Fibroblast of the aortic adventitia (primary cell): ENCODE results near the gene HAND2. TPM values are rescaled to one million over a fixed set of nuclear protein-coding genes. Genes with fewer than 3 reads are reported as not detected.
A peak's percentile ranks its signal among the peaks of the same experiment; 100 is the strongest.

Experiments
- DNase-seq: peaks from one replicate; pipeline ENCODE4 v3.0.0-alpha.2; 2010; ENCODE audit warnings: low read depth
- H3K4me3 ChIP-seq: 2 replicates; pipeline ENCODE4 v1.5.1; 2011; ENCODE audit warnings: low read depth, mild to moderate bottlenecking, control low read depth, low read length, moderate library complexity
- CTCF ChIP-seq: IDR thresholded peaks from 2 replicates; pipeline ENCODE4 v1.5.1; 2011; ENCODE audit warnings: mild to moderate bottlenecking, low read length, control low read depth, inconsistent platforms; ENCODE audit not compliant: insufficient read depth
- total RNA-seq: library from RNA; depleted of rRNA; stranded (reverse); fragments of >200 nt; gene quantifications from 2 replicates; pipeline ENCODE4 v1.2.3, GENCODE V29; 2012; ENCODE audit warnings: low replicate concordance

HAND2 gene
- total RNA-seq, 1 donor = 31.3 TPM

GRCh38 chr4:173493041-173493440 lies 37.0 kb downstream of the HAND2 start:
- TF ChIP-seq CTCF = no peak
- no peak for DNase-seq
- H3K4me3 ChIP-seq = no peak overlapping the region

DNA sequence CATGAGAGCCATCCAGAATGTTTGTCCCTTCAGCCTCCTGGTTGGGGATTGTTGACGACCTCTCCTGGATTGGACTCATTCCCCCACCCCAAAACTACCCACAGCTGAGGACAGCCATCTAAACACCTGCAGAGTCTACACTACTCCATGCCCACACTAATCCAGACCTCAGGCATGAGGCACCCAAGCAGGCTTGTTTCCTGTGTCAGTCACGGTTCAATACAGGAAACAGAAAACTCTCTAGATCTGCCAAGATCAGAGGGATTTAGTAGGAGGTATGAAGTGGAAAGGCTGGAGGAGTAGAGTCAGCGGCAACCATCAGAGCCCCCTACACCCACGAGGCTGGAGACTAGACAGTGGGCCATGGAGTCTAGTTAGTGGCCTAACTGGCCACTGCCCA lies 37.7 kb downstream of the HAND2 start:
- DNase-seq = no peak
- TF ChIP-seq CTCF = no peak
- no peak overlapping the region for H3K4me3 ChIP-seq

- no peak for TF ChIP-seq CTCF
- DNase-seq = peak; percentile 79
- no peak overlapping the region for H3K4me3 ChIP-seq
These were observed 39.1 kb downstream of the HAND2 start for GRCh38 chr4:173490817-173491528.

GRCh38 chr4:173490256-173490655 lies 39.8 kb downstream of the HAND2 start:
- H3K4me3 ChIP-seq = no peak overlapping the region
- DNase-seq = no peak
- TF ChIP-seq CTCF = no peak

- H3K4me3 ChIP-seq = no peak overlapping the region
- no peak for TF ChIP-seq CTCF
- peak; percentile 90 for DNase-seq
These were observed 40.5 kb downstream of the HAND2 start for GRCh38 chr4:173489514-173489913.

DNA sequence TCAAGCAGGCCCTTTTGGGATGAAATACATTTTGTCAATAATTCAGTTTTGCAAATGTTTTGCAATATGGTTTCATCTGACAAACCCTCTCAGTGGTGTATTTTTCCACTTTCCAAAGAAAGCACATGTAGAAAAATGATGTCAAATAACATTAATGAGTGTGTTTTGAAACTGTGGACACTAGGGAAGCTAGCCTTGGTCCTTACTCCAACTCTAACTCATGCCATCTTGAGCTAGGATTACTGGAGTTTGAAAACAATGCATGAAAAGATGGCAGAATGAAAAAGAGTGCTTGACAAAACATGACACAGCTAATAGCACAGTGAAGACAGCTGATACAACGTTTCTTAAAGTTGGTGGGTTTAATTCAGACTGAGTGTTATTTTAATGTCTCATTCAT lies 41.4 kb downstream of the HAND2 start:
- DNase-seq = no peak
- no peak overlapping the region for H3K4me3 ChIP-seq
- TF ChIP-seq CTCF = no peak

DNA sequence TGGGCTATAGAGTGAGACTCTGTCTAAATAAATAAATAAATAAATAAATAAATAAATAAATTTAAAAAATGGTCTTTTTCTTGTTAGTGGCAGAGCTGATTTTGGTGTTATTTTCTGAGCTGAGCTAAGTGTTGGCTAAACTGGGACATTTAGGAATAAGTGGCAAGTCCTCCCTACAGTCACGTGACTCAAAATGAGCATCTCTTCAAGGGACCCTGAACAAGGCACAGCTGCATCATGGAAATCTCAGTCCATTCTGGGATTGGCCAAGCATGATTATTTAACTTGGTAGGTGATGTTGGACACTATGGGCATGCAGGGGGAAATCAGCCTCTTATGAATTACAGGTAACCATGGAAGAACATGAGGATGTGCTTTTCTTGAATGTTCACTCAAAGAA lies 42.0 kb downstream of the HAND2 start:
- H3K4me3 ChIP-seq = no peak overlapping the region
- no peak for TF ChIP-seq CTCF

More for the DNA sequence above, 42.0 kb downstream of the HAND2 start:
- no peak for DNase-seq
